HG02870 (cell line): ENCODE results near the gene ZNF512.
"Not testable (repeated sequence)": the region's sequence is repeated elsewhere in the genome, so short reads cannot be mapped to it uniquely, and the experiment has no call there.

Experiments used
- ATAC-seq: cut with Tn5 transposase; IDR thresholded peaks from one replicate; pipeline ENCODE4 v1.9.1; 2021; ENCODE audit warnings: mild to moderate bottlenecking, moderate library complexity; ENCODE audit not compliant: unreplicated experiment

ZNF512 gene

GRCh38 chr2:27630257-27630656 lies 47.4 kb downstream of the ZNF512 start:
- not testable (repeated sequence) for ATAC-seq

- ATAC-seq = no peak
Measured at GRCh38 chr2:27634291-27634690, 51.4 kb downstream of the ZNF512 start.

GRCh38 chr2:27636766-27637165 lies 53.9 kb downstream of the ZNF512 start:
- no peak for ATAC-seq

DNA sequence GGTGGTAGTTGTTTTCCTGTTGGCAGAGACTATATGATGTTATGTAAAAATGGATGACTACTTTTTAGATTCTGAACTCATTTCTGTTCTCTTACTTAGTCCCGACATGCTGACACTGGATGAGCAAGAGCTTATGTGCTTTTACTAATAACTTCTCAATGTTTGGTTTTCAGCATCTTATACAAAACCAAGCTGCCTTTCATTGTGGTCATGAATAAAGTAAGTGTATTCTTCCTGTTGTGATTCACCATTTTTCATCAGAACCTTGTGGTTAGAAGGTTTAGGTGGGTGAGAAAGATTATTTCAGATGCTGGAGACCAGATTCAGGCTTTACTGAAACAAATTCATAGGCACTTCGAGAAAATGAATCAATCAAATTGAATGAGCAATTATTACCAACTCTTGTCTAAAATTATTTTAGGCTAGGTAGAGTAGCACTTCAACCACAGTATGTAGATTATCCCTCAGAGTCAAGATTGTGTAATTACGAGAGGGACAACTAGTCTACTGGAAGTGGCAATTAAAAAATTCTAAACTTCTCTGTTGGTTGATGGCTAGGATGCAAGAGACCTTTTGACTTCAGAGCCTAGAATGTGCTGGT lies 55.3 kb downstream of the ZNF512 start:
- ATAC-seq = no peak

- ATAC-seq = no peak
Measured at GRCh38 chr2:27638709-27639108, 55.9 kb downstream of the ZNF512 start.

DNA sequence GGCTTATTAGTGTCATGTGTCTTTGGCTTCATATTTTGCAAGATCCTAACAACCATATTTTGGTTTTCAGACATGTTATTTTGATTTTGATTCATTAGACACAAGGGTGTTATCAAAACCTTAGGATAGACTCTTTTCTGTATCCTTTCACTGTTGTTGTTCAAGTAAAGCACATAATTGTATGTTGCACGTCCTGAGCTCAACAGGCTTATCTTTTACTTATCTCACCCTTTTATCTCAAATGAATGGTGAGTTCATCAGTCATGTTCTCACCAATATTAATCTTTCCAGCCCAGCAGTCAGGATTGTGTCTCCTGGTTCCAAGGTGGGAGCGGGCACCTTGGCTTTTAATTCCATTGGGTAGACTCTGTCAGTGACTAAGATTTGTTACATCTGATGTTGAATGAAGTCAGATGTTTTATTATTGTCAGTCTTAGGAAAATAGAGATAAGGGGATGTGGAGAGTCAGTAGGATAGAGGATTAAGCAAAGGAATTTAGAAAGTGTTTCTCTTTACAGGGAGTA lies 57.9 kb downstream of the ZNF512 start:
- no peak for ATAC-seq

DNA sequence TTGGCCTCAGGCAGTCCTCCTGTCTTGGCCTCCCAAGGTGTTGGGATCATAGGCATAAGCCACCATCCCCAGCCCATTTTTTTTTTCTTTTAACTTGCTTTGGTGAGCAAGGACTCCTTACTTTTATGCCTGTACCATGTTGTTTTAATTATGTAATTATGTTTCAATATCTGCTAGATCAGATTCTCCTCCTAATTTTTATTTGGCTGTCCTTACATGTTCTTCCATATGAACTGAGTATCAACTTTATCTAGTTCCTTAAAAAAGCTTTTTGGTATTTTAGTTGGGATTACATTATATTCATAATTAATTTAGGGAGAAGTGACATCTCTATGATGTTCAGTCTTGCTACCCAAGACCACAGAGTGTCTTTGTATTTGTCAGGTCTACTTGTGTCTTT lies 62.4 kb downstream of the ZNF512 start:
- no peak for ATAC-seq

DNA sequence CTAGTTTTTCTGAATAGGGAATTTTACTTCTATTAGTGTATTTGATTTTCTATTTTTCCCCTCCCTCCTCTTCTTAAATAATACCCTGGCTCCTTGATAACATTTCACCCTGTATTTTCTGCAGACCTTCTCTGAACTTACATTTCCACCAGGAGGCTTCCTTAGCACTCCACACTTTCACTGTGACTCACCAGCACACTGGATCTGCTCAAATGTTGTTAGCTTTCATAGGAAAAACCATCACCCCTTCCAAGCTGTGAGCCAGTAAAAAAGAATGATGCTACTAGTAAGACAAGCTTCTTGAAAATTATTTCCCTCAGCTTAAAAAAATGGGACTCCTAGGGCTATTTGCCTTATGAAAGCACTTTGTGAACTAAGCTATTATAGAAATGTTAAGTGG lies 64.4 kb downstream of the ZNF512 start:
- ATAC-seq = no peak

DNA sequence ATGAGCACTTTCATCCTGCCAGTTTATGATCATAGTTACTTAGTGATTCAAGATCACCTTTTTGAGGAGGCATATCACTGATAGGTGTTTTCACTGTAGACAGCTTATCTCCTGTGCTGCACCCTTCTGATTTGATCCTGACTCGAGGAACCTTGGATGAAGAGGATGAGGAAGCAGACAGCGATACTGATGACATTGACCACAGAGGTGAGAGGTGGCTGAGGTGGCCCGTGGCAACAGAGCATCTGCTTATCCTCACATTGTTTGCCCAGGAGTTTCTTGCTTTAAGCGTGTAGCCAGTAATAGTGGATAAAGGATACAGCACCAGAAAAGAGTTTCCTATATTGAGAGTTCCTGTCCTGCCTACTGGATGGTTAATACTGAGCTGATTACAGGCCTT lies 64.9 kb downstream of the ZNF512 start:
- no peak for ATAC-seq

DNA sequence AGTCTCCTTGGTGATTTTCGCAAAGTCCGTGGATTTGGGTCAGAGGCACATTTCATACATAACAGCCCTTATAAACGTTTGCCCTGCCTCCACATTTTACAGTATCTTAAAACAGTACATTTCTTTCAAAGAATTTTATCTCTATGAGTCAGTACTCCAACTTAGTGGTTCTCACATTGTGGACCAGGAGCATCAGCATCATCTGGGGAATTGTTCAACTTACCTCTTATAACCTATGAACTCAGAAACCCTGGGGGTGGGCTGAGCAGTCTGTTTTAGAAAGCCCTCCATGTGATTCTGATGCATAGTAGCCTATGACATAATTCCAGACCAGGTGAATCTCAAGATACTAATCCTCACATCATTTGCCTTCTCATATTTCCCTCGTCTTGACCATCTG lies 68.2 kb downstream of the ZNF512 start:
- no peak for ATAC-seq

DNA sequence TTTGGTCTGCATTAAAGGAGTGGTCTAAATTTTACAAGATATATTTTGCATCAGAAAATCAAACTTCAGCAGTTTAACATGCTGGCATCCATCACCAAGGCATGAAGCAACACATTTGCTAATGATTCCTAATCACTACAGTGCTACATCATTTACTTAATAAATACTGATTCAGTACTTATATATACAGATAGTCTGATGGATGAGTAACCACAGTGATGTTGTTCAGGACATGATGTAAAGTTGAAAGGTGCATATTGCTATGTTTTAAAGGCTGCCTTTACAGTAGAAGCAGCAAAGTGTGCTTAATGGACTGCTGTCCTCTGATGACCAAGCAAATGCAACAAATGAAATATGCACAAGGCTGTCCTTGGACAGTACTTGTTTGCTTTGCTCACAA lies 69.5 kb downstream of the ZNF512 start:
- no peak for ATAC-seq

DNA sequence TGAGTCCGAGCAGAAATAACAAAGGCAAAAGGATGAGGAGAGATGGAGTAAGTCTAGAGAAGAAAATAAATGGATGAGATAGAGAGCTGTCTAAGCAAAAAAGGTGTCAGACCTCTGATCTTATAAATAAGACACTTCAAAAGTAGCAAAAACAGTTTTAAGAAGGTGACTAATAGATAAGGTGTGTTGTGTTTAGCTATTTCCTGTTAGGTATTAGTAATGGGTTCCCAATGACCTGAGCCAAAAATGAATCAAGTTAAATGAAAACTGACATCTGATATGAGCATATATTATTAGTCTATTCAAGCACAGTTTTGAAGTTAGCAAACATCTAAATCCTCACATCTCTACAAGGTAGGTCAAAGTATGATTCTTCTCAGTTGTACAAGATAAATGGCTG lies 69.9 kb downstream of the ZNF512 start:
- no peak for ATAC-seq

DNA sequence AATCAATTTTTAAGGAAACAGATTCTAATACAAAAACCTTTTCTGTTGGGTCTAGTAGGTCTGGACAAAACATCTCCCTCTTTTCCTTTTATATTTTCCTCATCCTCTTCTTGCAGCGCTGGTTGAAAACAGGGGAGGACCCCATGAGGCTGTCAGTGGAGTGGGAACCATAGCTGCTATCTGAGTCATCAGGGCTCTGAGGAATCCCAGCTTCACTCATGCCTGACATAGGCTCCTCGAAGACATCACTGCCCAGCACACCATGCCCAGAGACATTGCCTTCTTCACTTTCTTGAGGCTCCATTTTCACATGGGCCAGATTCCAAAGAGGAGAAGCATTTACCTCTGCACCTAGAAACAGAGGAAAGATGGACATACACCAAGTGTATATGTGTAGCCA lies 70.6 kb downstream of the ZNF512 start:
- no peak for ATAC-seq

GRCh38 chr2:27655155-27655951 lies 72.5 kb downstream of the ZNF512 start:
- no peak for ATAC-seq

GRCh38 chr2:27661371-27661770 lies 78.5 kb downstream of the ZNF512 start:
- no peak for ATAC-seq

GRCh38 chr2:27663285-27664153 lies 80.7 kb downstream of the ZNF512 start, which contains the start of the genes SLC4A1AP and SUPT7L:
Gene SLC4A1AP (plus strand): TSS chr2:27663889. CDS start chr2:27663915, 26 bp downstream.
Gene SUPT7L (minus strand): TSS chr2:27663614. CDS start chr2:27662192, 1,422 bp downstream.
- ATAC-seq = peak; percentile 73

DNA sequence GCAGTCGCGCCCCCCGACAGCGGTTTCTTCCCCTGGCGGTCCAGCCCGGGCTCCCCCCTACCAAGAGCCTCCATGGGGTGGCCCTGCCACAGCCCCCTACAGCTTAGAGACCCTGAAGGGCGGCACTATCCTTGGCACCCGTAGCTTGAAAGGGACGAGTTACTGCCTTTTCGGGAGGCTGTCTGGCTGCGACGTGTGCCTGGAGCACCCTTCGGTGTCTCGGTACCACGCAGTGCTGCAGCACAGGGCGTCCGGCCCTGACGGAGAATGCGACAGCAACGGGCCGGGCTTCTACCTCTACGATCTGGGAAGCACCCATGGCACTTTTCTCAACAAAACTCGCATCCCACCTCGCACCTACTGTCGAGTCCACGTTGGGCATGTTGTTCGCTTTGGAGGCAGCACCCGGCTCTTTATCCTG lies 81.3 kb downstream of the ZNF512 start:
- ATAC-seq = no peak

DNA sequence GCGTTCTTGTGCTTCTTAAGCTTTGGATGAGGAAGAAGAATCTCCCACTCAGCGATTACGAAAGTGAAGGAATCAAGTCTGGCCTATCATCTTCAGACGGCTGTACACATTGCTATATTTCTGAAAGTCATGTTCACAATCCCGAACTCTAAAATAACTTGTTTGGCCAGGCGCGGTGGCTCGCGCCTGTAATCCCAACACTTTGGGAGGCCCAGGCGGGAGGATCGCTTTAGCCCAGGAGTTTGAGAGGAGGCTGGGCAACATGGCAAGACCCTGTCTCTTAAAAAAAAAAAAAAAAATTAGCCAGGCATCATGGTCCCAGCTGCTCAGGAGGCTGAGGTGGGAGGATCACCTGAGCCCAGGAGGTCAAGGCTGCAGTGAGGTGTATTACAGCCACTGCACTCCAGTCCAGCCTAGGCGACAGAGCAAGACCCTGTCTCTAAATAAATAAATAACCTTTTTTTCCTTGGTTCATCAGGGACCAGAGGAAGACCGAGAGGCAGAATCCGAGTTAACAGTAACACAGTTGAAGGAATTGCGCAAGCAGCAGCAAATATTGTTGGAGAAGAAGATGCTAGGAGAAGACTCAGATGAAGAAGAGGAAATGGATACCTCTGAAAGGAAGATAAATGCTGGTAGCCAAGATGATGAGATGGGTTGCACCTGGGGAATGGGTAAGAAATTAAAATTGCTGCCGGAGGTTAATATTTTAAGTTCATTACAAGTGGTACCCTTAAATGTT lies 82.0 kb downstream of the ZNF512 start:
- no peak for ATAC-seq

DNA sequence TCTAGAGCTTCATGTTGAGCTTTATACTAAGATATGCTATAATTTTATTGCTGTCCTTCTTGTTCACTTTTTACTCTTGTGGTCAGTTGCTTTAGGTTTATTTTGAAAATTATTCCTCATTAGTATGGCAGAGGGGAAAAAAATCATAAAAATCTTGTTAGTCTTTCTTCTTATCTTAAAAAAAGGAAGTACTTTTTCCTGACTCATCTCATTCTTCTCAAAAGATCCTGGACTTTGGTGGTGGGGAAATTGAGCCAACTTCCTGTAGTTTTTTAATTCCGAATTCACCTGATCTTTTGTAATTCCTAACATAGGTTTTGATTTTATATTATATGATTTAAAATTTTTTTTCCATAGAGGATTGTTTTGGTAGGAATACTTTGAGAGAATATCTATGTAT lies 84.6 kb downstream of the ZNF512 start:
- ATAC-seq = no peak

DNA sequence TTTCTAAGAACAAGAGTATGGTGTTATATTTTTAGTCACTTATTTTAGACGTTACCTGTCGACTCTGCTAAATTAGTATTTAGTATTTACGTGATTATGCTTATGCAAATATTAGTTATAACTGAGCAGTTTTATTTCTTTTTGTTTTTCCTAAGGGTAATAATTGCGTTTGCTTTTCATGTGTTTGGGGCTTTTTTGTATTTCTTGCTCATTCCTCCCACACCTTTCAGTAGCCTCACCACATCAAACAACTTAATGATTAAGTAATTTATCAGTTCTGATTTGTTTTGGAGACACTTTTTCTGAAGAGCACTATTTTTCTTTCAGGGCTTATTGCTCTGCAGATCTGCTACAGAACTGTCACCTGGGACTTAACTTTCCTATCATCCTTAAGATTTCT lies 88.4 kb downstream of the ZNF512 start:
- no peak for ATAC-seq
